ENCODE results near the gene CREB3L2. TPM values are rescaled to one million over a fixed set of nuclear protein-coding genes. Genes with fewer than 3 reads are reported as not detected.

Gene CREB3L2
- total RNA-seq, 3 donors from 2014 or later (not counting 1 experiment from before 2014, with no cell fraction given): 45.9 to 54.6 (median 52.5) TPM

- intact Hi-C loops (cut with micrococcal nuclease): no loop called here
- H3K27me3 Mint-ChIP-seq (ENCODE audit: low read depth in 2 of 2): peaks cover 8 to 18% of the 10 kb centered on the region in 2 donors
- WGBS (ENCODE audit: insufficient coverage): 100% methylated on average over 2 of the region's 3 CpGs
- H3K27ac ChIP-seq (ENCODE audit: low read length): no peak overlapping the region
- no peaks in the 10 kb centered on the region for H3K9me3 ChIP-seq (ENCODE audit: control insufficient read depth, insufficient read depth, low read length)
- H3K36me3 ChIP-seq (ENCODE audit: control insufficient read depth, insufficient read depth, low read length): no peaks in the 10 kb centered on the region
- H3K4me1 ChIP-seq (ENCODE audit: control insufficient read depth, insufficient read depth, low read length): no peaks in the 10 kb centered on the region
- H3K27ac Mint-ChIP-seq: no peak overlapping the region
- no peak overlapping the region for H3K4me3 ChIP-seq (ENCODE audit: low read length)
- H3K4me1 Mint-ChIP-seq: no peaks in the 10 kb centered on the region
- H3K9me3 Mint-ChIP-seq: no peaks in the 10 kb centered on the region
- H3K36me3 Mint-ChIP-seq: no peaks in the 10 kb centered on the region
- H3K27me3 ChIP-seq (ENCODE audit: control insufficient read depth, insufficient read depth, low read length): no peaks in the 10 kb centered on the region
- no peak for DNase-seq
- TF ChIP-seq CTCF (IDR thresholded peaks at IDR 0.05): no peak
- no peak overlapping the region for H3K4me3 Mint-ChIP-seq
- ATAC-seq: no peak
Observed at GRCh38 chr7:138032770-138033169, 30.9 kb upstream of the CREB3L2 start.

DNA sequence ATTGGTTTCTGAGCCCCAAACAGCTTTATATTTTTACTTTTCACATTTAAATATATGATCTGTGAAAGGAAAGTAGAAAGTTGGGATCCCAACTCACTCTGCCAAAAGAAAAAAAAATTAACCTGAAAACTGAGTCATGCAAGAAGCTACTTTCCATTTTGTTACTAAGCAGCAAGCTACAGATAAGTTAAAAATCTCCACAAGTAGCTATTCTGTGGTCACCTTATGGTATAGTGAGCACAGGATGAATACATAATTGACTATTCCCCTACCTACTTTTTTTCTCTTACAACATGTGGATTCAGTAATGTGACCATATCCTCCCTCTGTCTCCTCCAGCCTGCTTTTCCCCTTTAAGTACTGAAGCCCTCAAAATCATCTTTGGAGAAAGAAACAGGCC lies 30.3 kb upstream of the CREB3L2 start:
- Mint-ChIP-seq H3K9me3 (no peaks in the 10 kb centered on the region), H3K4me3 (no peak overlapping the region), H3K27me3 (ENCODE audit: low read depth in 2 of 2) (peaks cover 8 to 18% of the 10 kb centered on the region in 2 donors), H3K4me1 (no peaks in the 10 kb centered on the region), H3K27ac (no peak overlapping the region), H3K36me3 (no peaks in the 10 kb centered on the region)
- no peak for TF ChIP-seq CTCF (IDR thresholded peaks at IDR 0.05)
- intact Hi-C loops (cut with micrococcal nuclease): no loop called here
- Histone ChIP-seq H3K4me3 (ENCODE audit: low read length) (no peak overlapping the region), H3K9me3 (ENCODE audit: control insufficient read depth, insufficient read depth, low read length) (no peaks in the 10 kb centered on the region), H3K27ac (ENCODE audit: low read length) (no peak overlapping the region), H3K27me3 (ENCODE audit: control insufficient read depth, insufficient read depth, low read length) (no peaks in the 10 kb centered on the region), H3K4me1 (ENCODE audit: control insufficient read depth, insufficient read depth, low read length) (no peaks in the 10 kb centered on the region), H3K36me3 (ENCODE audit: control insufficient read depth, insufficient read depth, low read length) (no peaks in the 10 kb centered on the region)
- no peak for ATAC-seq
- DNase-seq: no peak

- WGBS (ENCODE audit: insufficient coverage): 85% methylated on average over 6 of the region's 7 CpGs
Observed at GRCh38 chr7:138030679-138031351, 28.9 kb upstream of the CREB3L2 start.

More at GRCh38 chr7:138030679-138031351, 28.9 kb upstream of the CREB3L2 start:
- Histone ChIP-seq H3K36me3 (ENCODE audit: control insufficient read depth, insufficient read depth, low read length) (no peaks in the 10 kb centered on the region), H3K4me1 (ENCODE audit: control insufficient read depth, insufficient read depth, low read length) (no peaks in the 10 kb centered on the region), H3K27ac (ENCODE audit: low read length) (no peak overlapping the region), H3K9me3 (ENCODE audit: control insufficient read depth, insufficient read depth, low read length) (no peaks in the 10 kb centered on the region), H3K27me3 (ENCODE audit: control insufficient read depth, insufficient read depth, low read length) (no peaks in the 10 kb centered on the region), H3K4me3 (ENCODE audit: low read length) (no peak overlapping the region)
- Mint-ChIP-seq H3K4me1 (no peaks in the 10 kb centered on the region), H3K27ac (no peak overlapping the region), H3K36me3 (no peaks in the 10 kb centered on the region), H3K9me3 (no peaks in the 10 kb centered on the region), H3K27me3 (ENCODE audit: low read depth in 2 of 2) (peaks cover 8 to 18% of the 10 kb centered on the region in 2 donors), H3K4me3 (no peak overlapping the region)
- ATAC-seq (no peak), DNase-seq (no peak)
- TF ChIP-seq CTCF (IDR thresholded peaks at IDR 0.05): no peak
- intact Hi-C loops (cut with micrococcal nuclease): no loop called here

Measured in natural killer cell (primary cell).